ENCODE measurements around the gene ARHGEF16.

Gene ARHGEF16

GRCh38 chr1:3457910-3458883 lies 3.7 kb downstream of the ARHGEF16 start:
- no peak for FAIRE-seq

DNA sequence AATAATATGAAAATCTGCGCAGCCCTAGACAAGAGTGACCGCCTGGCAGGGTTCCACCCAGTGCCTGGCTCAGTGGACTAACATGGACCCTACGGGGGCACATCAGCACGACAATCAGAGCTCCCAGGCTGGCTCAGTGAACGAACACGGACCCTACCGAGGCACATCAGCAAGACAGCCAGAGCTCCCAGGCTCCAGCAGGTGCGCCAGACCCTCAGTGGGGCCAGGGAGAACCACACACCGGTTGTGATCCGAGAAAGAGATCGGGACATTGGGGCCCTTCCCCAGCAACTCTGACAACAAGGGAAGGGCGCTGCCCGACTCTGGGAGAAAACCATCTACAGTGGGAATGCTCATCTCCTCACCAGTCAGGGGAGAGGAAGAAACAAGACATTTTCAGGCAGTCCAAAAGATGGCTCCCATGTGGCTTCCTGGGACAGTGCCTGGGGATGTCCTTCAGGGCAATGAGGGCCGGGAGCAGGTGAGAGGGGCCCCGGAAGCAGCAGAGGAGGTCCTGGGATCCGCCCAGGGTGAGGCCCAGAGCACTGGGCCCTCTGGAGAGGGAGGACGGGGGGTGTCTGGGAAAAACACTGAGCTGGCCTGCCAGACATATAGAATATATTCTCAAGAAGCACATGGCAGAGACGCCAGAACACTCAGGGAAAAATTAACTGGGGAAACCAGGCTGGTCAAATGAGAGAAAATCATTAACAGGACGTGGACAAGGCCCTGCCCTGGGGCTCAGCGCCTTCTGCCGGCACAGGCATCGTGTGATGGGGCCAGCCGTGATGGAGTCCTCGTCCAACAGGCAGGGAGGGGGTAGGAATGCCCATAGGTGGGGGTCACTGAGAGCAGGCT lies 4.8 kb downstream of the ARHGEF16 start:
- FAIRE-seq: no peak

- FAIRE-seq: no peak
Observed at GRCh38 chr1:3459940-3460671, 5.6 kb downstream of the ARHGEF16 start.

- no peak for FAIRE-seq
Observed at GRCh38 chr1:3460672-3461131, 6.2 kb downstream of the ARHGEF16 start.

GRCh38 chr1:3461238-3461933 lies 6.9 kb downstream of the ARHGEF16 start:
- FAIRE-seq: no peak

DNA sequence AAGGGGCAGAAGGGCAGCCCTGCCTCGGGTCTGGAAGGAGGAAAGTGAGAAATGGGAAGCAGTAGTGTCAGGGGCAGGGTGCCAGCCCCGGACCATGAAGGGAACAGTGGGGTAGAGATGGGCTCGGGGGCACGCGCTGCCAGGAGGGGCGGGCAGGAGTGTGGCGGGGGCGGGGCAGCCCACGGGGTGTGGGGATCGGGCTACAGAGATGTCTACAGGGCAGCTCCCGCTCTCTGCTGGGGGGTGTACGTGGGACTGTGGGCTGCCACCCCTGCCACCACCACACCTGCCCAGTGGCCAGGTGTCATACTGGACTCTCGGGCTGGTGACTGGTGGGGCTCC lies 7.4 kb downstream of the ARHGEF16 start:
- no peak for FAIRE-seq

GRCh38 chr1:3462356-3463012 lies 8.0 kb downstream of the ARHGEF16 start:
- FAIRE-seq: no peak

DNA sequence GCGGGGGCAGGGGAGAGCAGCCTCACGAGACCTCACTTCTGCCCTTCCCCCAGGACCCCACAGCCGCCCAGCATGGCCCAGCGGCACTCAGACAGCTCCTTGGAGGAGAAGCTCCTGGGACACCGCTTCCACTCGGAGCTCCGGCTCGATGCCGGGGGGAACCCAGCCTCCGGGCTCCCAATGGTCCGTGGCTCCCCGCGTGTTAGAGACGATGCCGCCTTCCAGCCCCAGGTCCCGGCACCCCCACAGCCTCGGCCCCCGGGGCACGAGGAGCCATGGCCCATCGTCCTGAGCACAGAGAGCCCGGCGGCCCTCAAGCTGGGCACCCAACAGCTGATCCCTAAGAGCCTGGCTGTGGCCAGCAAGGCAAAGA lies 8.5 kb downstream of the ARHGEF16 start:
- no peak for FAIRE-seq

GRCh38 chr1:3463408-3463863 lies 9.0 kb downstream of the ARHGEF16 start:
- no peak for FAIRE-seq

DNA sequence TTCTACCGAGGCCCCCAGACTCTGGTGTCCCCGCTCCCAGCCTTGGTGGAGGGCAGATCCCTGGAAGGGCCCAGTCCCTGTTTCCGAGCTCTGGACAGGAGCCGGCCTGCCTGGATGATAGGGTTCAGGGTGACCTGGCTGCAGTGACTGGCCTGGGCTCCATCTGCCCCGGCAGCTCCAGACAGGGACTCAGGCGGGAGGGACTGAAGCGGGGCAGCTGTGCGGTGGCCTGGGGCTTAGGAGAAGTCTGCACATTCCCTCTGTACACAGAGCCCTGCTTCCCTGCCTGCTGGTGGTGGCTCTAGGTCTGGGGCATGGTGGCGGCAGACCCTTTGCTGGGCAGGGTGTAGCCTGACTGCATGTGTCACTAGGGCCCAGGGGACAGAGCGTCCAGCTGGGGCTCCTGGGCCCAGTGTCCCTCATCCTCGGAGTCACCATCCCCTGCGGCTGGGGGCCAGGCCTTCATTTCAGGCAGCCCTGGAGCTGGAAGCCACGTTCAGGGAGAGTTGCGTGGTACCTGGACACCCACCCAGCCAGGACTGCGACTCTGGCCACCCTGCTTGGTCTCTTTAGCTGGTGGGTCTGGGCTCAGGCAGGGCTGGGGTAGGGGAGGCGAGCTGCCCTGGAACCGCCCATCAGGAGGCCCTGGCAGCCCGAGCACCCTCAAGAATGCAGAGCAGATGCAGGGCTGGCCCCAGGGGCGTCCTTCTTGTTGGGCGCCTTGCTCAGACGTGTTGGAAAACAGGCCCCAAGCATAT lies 9.6 kb downstream of the ARHGEF16 start:
- FAIRE-seq: no peak

DNA sequence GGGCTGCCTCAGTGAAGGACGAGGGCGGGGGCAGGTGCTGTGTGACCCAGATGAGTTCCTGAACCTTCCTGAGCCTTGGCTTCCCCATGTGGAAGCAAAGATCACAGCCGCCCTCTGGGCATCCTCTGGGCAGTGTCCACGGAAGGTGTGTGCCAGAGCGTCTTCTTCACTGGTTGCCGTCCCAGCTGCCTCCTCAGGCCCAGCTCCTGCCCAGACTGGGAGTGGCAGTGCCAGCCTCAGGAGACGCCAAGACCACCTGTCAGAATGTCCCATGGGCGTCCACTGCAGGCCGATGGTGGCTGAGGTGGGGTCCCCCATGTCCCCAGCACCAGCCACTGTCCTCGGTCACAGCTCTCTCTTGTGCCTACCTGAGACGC lies 10.2 kb downstream of the ARHGEF16 start:
- no peak for FAIRE-seq

- FAIRE-seq: no peak
Observed at GRCh38 chr1:3465091-3465934, 10.8 kb downstream of the ARHGEF16 start.

GRCh38 chr1:3465935-3466321 lies 11.5 kb downstream of the ARHGEF16 start:
- FAIRE-seq: no peak

DNA sequence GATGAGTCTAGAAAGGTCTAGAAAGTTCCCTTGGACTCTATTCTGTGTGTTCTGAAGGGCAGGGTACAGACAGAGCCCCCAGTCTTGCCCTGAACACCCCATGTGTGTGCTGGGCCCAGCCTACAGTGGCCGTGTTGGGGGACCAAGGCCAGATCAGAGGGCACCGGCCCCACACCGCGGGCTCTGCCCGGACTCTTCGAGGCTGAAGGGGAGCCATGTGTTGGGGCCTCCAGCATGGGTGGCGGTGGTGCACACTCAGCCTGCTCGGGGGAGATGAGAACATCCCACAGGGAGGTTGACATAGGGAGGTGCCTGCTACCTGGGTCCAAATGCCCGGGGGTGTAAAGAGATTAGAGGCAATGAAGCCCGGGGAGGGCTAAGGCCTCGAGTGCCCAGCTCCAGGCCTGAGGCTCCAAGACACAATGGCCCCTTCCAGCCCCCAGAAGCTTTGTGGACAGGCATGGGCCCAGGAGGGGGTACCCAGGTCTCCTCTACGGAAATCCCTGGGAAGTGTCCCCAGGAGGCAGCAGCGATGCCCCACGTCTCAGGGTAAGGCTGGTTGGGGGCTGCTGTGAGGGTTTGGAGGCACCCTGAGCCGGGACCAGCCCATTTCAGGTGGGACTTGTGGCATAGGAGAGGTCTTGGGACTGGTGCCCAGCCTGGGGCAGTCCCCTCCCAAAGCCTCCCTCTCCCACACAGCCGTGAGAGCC lies 12.1 kb downstream of the ARHGEF16 start:
- no peak for FAIRE-seq

DNA sequence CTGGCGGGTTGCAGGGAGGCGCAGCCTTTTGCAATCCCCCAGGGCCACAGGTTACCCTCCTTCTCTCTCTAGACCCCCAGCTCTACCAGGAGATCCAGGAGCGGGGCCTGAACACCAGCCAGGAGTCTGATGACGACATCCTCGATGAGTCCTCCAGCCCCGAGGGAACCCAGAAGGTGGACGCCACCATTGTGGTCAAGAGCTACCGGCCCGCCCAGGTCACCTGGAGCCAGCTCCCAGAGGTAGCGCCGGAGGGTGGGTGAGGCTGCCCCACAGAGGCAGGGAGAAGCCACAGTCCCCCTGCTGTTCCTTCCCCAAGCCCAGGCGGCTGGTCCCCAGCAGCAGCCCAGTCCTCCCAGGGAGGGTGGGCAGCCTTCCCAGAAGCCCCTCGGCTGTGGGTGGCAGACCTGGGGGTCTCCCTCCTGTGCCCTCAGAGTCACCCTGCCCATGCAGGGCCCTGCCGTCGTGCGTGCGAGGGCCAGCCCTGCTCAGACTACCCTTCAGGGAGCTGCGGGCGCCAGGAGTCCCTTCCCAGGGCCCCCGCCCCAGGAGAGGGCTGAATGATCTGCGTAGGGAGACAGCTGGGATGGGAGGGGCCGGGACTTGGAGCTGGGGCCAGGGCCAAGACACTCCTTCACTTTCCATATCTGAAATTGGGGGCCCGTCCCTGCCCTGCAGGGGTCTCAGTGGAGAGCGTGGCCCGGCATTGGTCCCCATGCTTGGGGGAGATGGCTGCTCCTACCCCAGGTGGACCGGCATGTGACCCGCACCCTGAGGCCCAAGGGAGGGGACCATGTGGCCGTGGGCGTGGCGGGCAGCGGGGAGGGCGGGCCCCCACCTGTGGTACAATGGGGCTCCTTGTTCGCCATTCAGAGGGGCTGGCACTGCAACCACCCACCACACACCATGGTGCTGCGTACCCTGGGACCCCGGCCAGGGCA lies 12.9 kb downstream of the ARHGEF16 start:
- no peak for FAIRE-seq

- no peak for FAIRE-seq
Observed at GRCh38 chr1:3468236-3469103, 14.0 kb downstream of the ARHGEF16 start.

Data from colon (tissue), 2 donors.